Measurements from ENCODE around the gene MSX1. TPM values are rescaled to one million over a fixed set of nuclear protein-coding genes. Genes with fewer than 3 reads are reported as not detected.

The MSX1 gene
- polyA plus RNA-seq, 1 donor from 2014 or later = 2.8 TPM

GRCh38 chr4:4831266-4831665 is 28.2 kb upstream of the MSX1 start:
- no peak overlapping the region for H2AFZ ChIP-seq (ENCODE audit: low read depth, low read length)
- no peak overlapping the region for H3K4me3 ChIP-seq (ENCODE audit: low read length)
- H3K9ac ChIP-seq (ENCODE audit: low read length) = no peak overlapping the region
- no peaks in the 10 kb centered on the region for H3F3A ChIP-seq (ENCODE audit: insufficient read depth, low read length, poor library complexity, severe bottlenecking)
- H3K4me2 ChIP-seq (ENCODE audit: low read length) = no peak overlapping the region
- no peaks in the 10 kb centered on the region for H3K9me2 ChIP-seq (ENCODE audit: insufficient read depth, low read length)
- H3K36me3 ChIP-seq (ENCODE audit: insufficient read depth, low read length) = no peaks in the 10 kb centered on the region
- no peaks in the 10 kb centered on the region for H4K20me1 ChIP-seq (ENCODE audit: insufficient read depth)
- TF ChIP-seq POLR2AphosphoS5 (IDR thresholded peaks at IDR 0.05) = no peak
- TF ChIP-seq CTCF (IDR thresholded peaks at IDR 0.05; ENCODE audit: poor library complexity, severe bottlenecking) = no peak
- TF ChIP-seq MXI1 (conservative IDR thresholded peaks at IDR 0.05; ENCODE audit: poor library complexity, severe bottlenecking) = no peak
- no peak for TF ChIP-seq EZH2 (IDR thresholded peaks at IDR 0.05; ENCODE audit: borderline replicate concordance, insufficient read depth, low read length, poor library complexity, severe bottlenecking)
- H3K9me3 ChIP-seq (ENCODE audit: low read length) = no peaks in the 10 kb centered on the region
- no peaks in the 10 kb centered on the region for H3K79me2 ChIP-seq (replicated peaks; ENCODE audit: insufficient read depth, low read length)
- H3K27ac ChIP-seq (ENCODE audit: low read length) = no peak overlapping the region
- no peaks in the 10 kb centered on the region for H3K27me3 ChIP-seq (ENCODE audit: insufficient read depth, low read depth, low read length)

GRCh38 chr4:4831825-4832224 is 27.6 kb upstream of the MSX1 start:
- Histone ChIP-seq H3F3A (ENCODE audit: insufficient read depth, low read length, poor library complexity, severe bottlenecking) (no peaks in the 10 kb centered on the region), H3K27me3 (ENCODE audit: insufficient read depth, low read depth, low read length) (no peaks in the 10 kb centered on the region), H3K9me2 (ENCODE audit: insufficient read depth, low read length) (no peaks in the 10 kb centered on the region), H3K9ac (ENCODE audit: low read length) (no peak overlapping the region), H3K79me2 (replicated peaks; ENCODE audit: insufficient read depth, low read length) (no peaks in the 10 kb centered on the region), H4K20me1 (ENCODE audit: insufficient read depth) (no peaks in the 10 kb centered on the region), H2AFZ (ENCODE audit: low read depth, low read length) (no peak overlapping the region), H3K4me2 (ENCODE audit: low read length) (no peak overlapping the region), H3K4me3 (ENCODE audit: low read length) (no peak overlapping the region), H3K36me3 (ENCODE audit: insufficient read depth, low read length) (no peaks in the 10 kb centered on the region), H3K9me3 (ENCODE audit: low read length) (no peaks in the 10 kb centered on the region), H3K27ac (ENCODE audit: low read length) (no peak overlapping the region)
- TF ChIP-seq EP300 (conservative IDR thresholded peaks at IDR 0.05; ENCODE audit: poor library complexity, severe bottlenecking) (no peak), RAD21 (conservative IDR thresholded peaks at IDR 0.05) (no peak)

- TF ChIP-seq EP300 (conservative IDR thresholded peaks at IDR 0.05; ENCODE audit: poor library complexity, severe bottlenecking) (no peak), MXI1 (conservative IDR thresholded peaks at IDR 0.05; ENCODE audit: poor library complexity, severe bottlenecking) (no peak)
- Histone ChIP-seq H3K9me3 (ENCODE audit: low read length) (no peaks in the 10 kb centered on the region), H3K9me2 (ENCODE audit: insufficient read depth, low read length) (no peaks in the 10 kb centered on the region), H3K27me3 (ENCODE audit: insufficient read depth, low read depth, low read length) (no peaks in the 10 kb centered on the region), H3K27ac (ENCODE audit: low read length) (no peak overlapping the region), H3K36me3 (ENCODE audit: insufficient read depth, low read length) (no peaks in the 10 kb centered on the region), H2AFZ (ENCODE audit: low read depth, low read length) (no peak overlapping the region), H3K79me2 (replicated peaks; ENCODE audit: insufficient read depth, low read length) (no peaks in the 10 kb centered on the region), H3K9ac (ENCODE audit: low read length) (no peak overlapping the region), H3K4me3 (ENCODE audit: low read length) (no peak overlapping the region), H3F3A (ENCODE audit: insufficient read depth, low read length, poor library complexity, severe bottlenecking) (no peaks in the 10 kb centered on the region), H4K20me1 (ENCODE audit: insufficient read depth) (no peaks in the 10 kb centered on the region), H3K4me2 (ENCODE audit: low read length) (no peak overlapping the region)
Observed at GRCh38 chr4:4836044-4836443, 23.4 kb upstream of the MSX1 start.

- H3K27me3 ChIP-seq (ENCODE audit: insufficient read depth, low read depth, low read length) = no peaks in the 10 kb centered on the region
- no peak overlapping the region for H3K9ac ChIP-seq (ENCODE audit: low read length)
- no peak overlapping the region for H3K27ac ChIP-seq (ENCODE audit: low read length)
- H3K9me3 ChIP-seq (ENCODE audit: low read length) = no peaks in the 10 kb centered on the region
- no peak for TF ChIP-seq TAF1 (IDR thresholded peaks at IDR 0.05; ENCODE audit: low read depth)
- TF ChIP-seq RAD21 (conservative IDR thresholded peaks at IDR 0.05) = no peak
- TF ChIP-seq SMC3 (conservative IDR thresholded peaks at IDR 0.05; ENCODE audit: poor library complexity) = no peak
- no peak for TF ChIP-seq MXI1 (conservative IDR thresholded peaks at IDR 0.05; ENCODE audit: poor library complexity, severe bottlenecking)
- TF ChIP-seq REST (IDR thresholded peaks at IDR 0.05; ENCODE audit: borderline replicate concordance) = no peak
- H3K4me3 ChIP-seq (ENCODE audit: low read length) = no peak overlapping the region
- H3K9me2 ChIP-seq (ENCODE audit: insufficient read depth, low read length) = no peaks in the 10 kb centered on the region
- H3F3A ChIP-seq (ENCODE audit: insufficient read depth, low read length, poor library complexity, severe bottlenecking) = no peaks in the 10 kb centered on the region
- H3K79me2 ChIP-seq (replicated peaks; ENCODE audit: insufficient read depth, low read length) = no peaks in the 10 kb centered on the region
- no peaks in the 10 kb centered on the region for H4K20me1 ChIP-seq (ENCODE audit: insufficient read depth)
- H2AFZ ChIP-seq (ENCODE audit: low read depth, low read length) = no peak overlapping the region
- H3K36me3 ChIP-seq (ENCODE audit: insufficient read depth, low read length) = no peaks in the 10 kb centered on the region
- no peak overlapping the region for H3K4me2 ChIP-seq (ENCODE audit: low read length)
Observed at GRCh38 chr4:4837316-4837715, 22.1 kb upstream of the MSX1 start.
